ENCODE measurements around the gene HNRNPUL2. TPM values are rescaled to one million over a fixed set of nuclear protein-coding genes. Genes with fewer than 3 reads are reported as not detected.
A peak's percentile ranks its signal among the peaks of the same experiment; 100 is the strongest.

HNRNPUL2 gene
- total RNA-seq, 1 donor from 2014 or later = 13.5 TPM

- DNase-seq (ENCODE audit: low spot score) = no peak
Measured at GRCh38 chr11:62726915-62727164, 417 bp downstream of the HNRNPUL2 start.

DNA sequence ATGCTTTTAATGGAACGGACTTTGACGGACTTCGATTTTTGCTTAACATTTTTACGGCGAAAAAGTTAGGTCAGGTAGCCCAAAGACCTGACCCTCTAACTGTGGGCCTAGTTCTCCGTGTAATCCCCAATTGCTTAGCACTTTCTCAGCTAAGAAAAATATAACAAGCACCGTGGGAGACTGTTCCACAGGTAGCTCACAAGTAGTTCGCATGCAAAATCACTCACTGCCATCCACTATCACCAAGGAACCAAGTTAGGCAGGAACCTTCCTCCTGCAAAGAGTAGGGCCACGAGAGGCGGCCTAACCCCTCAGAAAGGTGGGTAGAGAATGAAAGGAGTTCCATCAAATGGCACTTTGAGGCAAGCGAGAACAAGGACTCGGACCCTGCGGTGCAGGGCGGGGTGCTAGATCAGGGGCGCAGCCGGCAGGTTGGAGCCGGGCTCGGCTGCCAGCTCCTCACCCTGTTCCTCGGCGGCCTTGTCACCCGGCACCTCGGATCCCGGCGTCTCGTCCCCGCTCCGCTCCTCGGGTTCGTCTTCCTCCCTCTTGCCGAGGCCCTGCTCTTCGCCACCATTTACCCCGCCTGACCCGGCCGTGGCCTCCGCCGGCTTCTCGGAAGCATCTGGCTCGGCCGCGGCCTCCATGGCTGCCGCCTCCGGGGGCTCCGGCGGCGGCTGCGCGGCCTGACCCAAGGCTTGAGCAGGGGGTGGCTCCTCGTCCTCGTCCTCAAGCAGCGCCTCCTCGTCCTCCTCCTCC is 922 bp downstream of the HNRNPUL2 start:
- DNase-seq (ENCODE audit: low spot score) = no peak

DNA sequence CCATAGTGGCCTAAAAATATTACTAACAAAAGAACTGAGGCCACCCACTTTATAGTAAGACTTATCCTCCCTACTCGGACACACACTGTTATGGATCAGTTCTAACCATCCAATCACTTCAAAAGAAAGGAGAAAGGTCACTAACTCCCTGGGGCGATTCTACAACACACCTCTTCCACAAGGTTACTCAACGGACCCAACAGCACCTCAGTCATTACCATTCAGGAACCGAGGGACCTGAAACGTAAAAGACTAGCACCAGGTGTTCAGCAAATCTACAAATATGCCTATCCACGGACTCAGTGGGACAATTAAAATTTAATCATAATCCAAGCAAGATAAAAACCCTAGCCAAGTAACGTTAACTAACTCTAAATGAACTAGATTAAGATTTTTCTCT is 1.6 kb downstream of the HNRNPUL2 start:
- DNase-seq (ENCODE audit: low spot score) = no peak

DNA sequence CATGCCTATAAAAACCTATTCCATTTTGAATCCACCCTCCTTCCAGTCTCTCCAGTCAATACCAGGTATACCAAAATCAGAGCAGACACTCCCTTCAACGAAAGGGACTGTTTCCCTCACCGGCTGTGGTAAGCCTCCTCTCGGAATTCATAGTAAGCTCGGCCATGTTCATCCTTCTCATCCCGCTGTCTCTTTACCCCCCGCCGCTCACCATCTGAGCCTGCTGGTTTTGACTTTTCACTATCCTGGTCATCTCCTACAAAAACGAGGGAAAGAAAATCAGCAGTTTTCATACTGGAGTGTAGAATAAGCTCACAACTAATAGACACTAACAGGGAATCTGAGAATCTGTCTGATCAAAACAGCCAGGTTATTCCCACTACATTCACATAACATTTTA is 3.1 kb downstream of the HNRNPUL2 start:
- DNase-seq (ENCODE audit: low spot score) = no peak

- no peak for DNase-seq (ENCODE audit: low spot score)
Measured at GRCh38 chr11:62721994-62722393, 5.3 kb downstream of the HNRNPUL2 start.

DNA sequence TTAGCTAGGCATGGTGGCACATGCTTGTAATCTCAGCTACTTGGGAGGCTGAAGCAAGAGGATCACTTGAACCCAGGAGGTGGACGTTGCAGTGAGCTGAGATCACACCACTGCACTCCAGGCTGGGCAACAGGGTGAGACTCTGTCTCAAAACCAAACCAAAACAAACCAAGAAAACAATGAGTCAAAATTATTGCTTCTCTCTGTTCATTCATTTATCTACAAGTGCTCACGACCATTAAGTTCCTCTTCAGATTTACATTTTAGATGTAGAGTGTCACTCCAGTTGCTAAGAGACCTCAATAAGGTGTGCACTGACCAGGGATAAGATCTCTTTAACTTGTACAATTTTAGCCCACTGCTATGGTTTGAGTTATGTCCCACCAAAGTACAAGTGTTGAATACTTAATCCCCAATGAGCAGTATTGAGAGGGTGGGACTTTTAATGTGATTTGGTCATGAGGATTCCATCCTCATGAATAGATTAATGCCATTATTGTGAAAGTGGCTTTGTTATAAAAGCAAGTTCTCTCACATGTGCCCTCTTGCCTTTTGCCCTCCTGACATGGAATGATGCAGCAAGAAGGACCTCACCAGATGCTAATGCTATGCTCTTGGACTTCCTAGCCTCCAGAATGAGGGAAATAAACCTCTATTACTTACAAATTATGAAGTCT is 7.8 kb downstream of the HNRNPUL2 start:
- DNase-seq (ENCODE audit: low spot score) = no peak

- no peak for DNase-seq (ENCODE audit: low spot score)
Measured at GRCh38 chr11:62716816-62717215, 10.4 kb downstream of the HNRNPUL2 start.

DNA sequence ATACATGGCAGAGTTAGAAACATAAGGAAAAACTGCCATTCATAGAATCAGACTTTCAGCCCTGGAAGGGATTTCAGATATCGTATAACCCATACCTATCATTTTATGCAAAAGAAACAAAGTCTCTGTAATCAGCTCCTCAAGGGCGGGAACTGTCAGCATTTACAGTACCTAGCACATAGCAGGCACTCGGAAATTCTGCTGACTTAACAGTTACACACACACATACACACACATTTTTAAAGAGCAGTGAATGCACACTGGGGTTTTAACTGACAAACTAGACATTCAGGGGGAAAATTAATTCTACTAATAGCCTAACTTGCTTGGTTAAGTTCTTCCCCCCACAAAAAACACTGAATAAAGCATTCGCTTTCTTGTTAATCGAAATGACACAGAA is 11.1 kb downstream of the HNRNPUL2 start:
- DNase-seq (ENCODE audit: low spot score) = no peak

DNA sequence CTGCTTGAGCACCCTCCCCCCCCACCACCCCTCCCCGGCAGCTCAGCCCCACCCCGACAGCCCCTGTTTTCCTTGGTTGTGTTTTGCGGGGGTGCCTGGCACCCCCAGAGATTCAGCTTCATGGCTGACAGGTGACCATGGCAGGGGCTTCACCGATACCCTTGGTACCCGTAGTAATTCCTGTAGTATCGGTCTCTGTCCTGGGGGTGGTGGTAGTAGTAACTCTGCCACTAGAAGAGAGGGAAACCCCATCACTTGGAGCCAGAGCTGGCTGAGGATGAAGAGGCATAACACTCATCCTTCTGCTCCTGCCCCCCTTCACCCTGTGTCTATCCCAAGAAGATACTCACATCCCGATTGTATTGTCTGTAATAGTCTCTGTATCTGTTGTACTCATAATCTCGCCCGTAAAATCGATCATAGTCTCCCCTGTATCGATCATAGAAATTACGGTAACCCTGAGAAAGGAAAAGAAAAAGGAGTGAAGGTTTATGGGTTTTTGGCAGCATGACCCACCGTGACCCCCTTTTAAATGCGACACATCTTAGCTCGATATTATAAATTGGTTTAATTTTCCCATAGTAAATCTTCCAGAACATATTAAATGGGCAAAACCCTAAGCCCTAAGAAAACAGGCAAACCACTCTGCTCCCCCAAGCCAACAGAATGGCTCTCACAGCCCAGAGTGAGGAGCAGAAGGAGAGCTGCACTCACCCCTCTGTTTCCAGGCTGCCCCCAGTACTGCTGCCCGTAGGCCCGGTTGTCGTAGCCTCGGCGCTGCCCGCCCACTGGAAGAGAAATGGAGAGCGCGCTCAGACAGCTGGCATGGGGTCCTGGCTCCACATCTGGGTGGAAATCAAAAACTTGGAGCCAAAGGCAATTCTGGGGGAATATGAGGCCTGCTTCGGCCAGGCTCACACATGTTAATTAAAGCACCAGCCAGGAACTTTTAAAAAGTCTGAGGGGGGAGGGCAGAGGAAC is 11.8 kb downstream of the HNRNPUL2 start:
- no peak for DNase-seq (ENCODE audit: low spot score)

DNA sequence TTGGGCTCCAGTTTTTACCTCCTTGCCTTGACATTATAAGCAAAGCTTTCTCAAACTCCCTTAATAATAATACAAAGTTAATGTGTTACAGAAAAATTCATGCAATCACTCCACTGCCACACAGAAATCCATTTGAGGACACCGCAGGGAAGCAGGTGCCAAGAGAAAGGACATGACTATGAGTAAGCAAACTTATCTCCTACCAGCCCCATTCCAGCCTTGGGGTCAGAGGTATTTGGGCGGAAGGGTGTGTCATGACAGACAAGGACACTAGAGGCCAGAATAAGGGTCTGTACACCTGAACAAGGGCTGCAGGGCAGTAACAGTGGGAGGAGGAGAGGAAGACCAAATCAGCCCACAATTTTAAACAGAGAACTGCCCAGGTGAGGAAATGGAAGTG is 13.9 kb downstream of the HNRNPUL2 start:
- no peak for DNase-seq (ENCODE audit: low spot score)

DNA sequence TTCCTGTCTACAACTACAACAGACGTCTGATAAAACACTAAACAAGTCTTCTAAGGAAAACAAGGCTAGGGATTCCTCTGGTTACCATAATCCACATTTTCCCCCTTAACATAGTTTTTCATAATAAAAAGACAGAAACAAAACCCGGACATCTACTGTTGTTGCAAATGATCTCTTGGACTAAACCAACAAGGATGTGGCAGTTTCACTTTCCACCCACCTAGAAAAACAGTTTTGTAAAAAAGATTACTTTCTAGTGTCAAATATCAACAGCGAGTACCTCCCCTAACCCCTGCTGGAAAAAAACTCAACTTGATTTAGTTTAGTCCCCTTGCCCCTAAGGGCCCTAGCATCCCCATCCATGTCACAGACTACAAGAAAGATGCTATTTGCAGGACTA is 14.4 kb downstream of the HNRNPUL2 start:
- DNase-seq (ENCODE audit: low spot score) = no peak

GRCh38 chr11:62712276-62712812 is 14.9 kb downstream of the HNRNPUL2 start:
- DNase-seq (ENCODE audit: low spot score) = no peak

DNA sequence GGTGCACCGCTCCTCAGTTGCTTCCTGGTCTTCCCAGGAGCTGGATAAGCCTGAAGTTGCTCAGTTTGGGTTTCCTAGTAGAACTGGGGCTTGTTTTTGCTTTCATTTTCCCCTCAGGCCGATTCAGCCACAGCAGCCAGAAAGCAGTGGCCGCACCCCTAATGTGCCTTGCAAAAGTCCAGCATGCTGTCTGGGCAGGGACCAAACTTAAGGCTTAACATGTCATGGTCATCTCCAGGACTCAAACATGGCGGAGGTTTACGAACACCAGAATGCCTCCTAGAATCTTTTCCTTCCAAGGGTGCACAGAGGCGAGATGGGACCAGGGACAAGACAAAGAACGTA is 17.3 kb downstream of the HNRNPUL2 start:
- no peak for DNase-seq (ENCODE audit: low spot score)

GRCh38 chr11:62709247-62710000 is 17.8 kb downstream of the HNRNPUL2 start:
- peak; percentile 99 for DNase-seq (ENCODE audit: low spot score)

GRCh38 chr11:62708793-62709192 is 18.5 kb downstream of the HNRNPUL2 start:
- no peak for DNase-seq (ENCODE audit: low spot score)

GRCh38 chr11:62708392-62708791 is 18.9 kb downstream of the HNRNPUL2 start:
- DNase-seq (ENCODE audit: low spot score) = no peak

DNA sequence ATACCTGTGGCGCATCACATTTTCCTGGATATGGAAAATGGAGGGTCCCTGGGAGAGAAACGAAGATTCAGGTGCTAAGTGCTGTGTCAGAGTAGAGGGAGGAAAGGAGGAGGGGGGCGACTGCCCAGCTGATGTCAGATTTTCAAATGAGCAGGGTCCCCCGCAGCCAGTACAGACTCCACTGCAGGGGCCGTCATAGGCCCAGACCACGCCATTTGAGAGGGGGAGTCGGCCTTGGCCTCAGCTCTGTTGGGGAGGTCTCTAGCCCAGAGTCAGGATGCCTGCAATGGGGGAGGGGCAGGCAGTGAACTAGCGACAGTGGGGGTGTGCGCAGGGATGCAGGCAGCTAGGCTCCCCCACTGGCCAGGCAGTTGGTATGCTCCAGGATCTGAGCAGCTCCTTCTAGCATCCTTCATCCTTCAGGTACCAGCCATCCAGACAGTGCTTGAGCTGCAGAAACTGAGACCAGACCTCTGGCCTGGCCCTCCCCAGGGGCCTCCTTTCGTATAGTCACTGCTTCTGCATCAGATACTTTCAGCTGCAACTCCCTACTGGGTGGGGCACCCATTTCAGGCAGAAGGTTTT is 19.9 kb downstream of the HNRNPUL2 start, which contains the start of the genes BSCL2 and GNG3:
TSS of gene BSCL2 (minus strand) at position 148 of the 585 bp plus-strand sequence. CDS start 229 bp downstream, outside the sequence.
TSS of gene GNG3 (plus strand) at position 400 of the 585 bp plus-strand sequence. CDS start 620 bp downstream, outside the sequence.
- peak; percentile 47 for DNase-seq (ENCODE audit: low spot score)

- DNase-seq (ENCODE audit: low spot score) = no peak
Measured at GRCh38 chr11:62706850-62707247, 20.4 kb downstream of the HNRNPUL2 start.

GRCh38 chr11:62705880-62706849 is 21.1 kb downstream of the HNRNPUL2 start:
- DNase-seq (ENCODE audit: low spot score) = peak; percentile 97

GRCh38 chr11:62705413-62705812 is 21.8 kb downstream of the HNRNPUL2 start:
- no peak for DNase-seq (ENCODE audit: low spot score)
